CD4-positive, alpha-beta T cell treated with Interleukin-15 for 4 hours (primary cell): ENCODE measurements around the gene AMZ1.

Experiments
- DNase-seq: peaks from one replicate; pipeline ENCODE4 v3.0.0-alpha.2; 2020; ENCODE audit warnings: low spot score

AMZ1 gene

GRCh38 chr7:2753148-2753547, 65.1 kb downstream of the AMZ1 start:
- no peak for DNase-seq

- no peak for DNase-seq
Observed at GRCh38 chr7:2754086-2754485, 66.1 kb downstream of the AMZ1 start.

GRCh38 chr7:2754912-2755311, 66.9 kb downstream of the AMZ1 start:
- no peak for DNase-seq

- no peak for DNase-seq
Observed at GRCh38 chr7:2755531-2755930, 67.5 kb downstream of the AMZ1 start.

GRCh38 chr7:2757361-2757903, 69.4 kb downstream of the AMZ1 start:
- no peak for DNase-seq

GRCh38 chr7:2757904-2758672, 70.1 kb downstream of the AMZ1 start:
- DNase-seq, result peak; percentile 61

DNA sequence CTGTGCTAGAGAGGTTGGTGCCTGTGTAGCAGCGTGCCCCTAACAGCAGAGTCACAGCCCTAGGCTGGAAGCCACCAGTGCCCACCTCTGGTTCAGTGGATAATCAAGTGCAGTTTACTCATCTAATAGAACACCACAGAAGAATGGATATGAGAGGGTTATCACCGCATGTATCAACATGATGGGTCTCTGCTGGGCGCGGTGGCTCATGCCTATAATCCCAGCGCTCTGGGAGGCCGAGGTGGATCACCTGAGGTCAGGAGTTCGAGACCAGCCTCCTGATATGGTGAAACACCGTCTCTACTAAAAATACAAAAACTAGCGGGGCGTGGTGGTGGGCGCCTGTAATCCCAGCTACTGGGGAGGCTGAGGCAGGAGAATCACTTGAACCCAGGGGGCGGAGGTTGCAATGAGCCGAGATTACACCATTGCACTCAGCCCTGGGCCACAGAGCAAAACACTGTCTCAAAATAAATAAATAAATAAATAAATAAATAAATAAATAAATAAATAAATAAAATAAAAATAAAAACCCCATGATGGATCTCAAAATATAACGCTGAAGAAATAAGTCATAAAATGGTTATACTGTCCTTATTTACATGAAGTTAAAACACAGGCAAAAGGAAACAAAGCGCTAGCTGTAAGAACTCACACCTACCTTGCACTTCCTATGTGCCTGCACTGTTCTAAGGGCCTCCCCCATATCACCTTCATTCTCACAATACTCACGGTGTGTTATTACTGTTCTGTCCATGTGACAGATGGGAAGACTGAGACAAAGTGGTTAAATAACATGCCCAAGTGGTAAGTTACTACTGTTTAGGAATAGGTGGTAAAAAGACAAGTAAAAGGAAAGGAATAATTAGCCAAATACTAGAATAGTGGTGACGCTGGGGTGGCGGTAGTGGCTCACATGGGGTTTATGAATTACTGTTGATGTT, 70.9 kb downstream of the AMZ1 start:
- no peak for DNase-seq

DNA sequence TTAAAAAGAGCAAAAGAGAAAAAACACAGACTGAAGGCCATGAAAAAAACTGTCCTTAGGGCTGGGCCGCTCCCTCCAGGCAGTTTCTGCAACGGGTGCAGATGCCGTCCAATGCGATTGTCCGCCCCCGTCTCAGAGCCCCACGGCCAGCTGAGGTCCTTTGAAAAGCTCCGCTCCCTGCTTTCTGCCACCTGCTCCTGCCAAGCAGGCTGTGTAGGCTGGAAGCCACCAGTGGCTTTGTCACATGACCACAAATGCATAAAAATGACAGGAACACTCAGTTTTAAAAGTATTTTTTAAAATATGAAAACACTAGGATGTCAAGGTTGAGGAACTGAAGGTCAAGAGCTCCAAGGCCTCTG, 71.7 kb downstream of the AMZ1 start:
- DNase-seq, result no peak

GRCh38 chr7:2760098-2760889, 72.3 kb downstream of the AMZ1 start:
- DNase-seq, result no peak

- no peak for DNase-seq
Observed at GRCh38 chr7:2761131-2761624, 73.2 kb downstream of the AMZ1 start.

- no peak for DNase-seq
Observed at GRCh38 chr7:2761801-2762497, 73.9 kb downstream of the AMZ1 start.

DNA sequence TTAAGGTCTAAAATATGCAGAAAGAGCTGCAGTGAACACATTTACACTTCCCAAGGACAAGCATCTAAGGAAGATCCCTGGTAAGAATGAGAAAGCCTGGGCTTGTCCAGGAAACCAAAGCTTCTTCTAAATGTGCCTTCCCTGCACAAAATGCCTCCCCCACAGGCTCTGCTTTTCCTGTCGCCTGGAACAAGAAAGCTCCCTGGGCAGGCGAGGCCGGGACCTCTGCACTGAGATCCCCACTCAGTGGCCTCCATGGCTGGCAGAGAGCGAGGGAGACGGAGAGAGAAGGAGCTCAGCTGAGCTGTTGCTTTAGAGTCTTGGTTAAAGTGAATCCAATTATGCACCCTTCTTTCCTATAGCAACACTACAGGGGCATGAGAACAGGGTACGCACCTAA, 75.6 kb downstream of the AMZ1 start:
- no peak for DNase-seq

DNA sequence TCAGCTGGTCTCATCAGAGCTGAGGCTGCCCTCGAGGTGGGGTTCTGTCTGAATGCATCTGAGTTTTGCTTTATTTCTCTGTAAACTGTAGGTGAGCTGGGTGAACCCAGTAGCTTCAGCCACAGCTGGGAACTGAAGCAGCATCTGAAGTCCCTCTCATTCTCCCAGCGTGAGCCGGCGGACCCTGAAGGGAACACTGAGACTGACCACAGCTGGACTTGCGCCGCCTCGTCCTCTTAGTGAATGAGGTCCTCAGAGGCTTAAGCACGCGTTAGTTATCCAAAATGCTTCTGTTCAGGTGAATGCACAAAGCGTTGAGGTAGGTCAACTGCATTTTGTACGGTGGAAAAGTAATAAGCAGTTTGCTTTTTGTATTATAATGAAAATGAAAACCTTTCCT, 76.6 kb downstream of the AMZ1 start:
- DNase-seq, result no peak
